ENCODE data around the gene ZNF787.

- no peak for TF ChIP-seq CTCF (conservative IDR thresholded peaks at IDR 0.05; ENCODE audit: low read depth, low read length)
- no peak for TF ChIP-seq EZH2phosphoT487 (IDR thresholded peaks at IDR 0.05; ENCODE audit: borderline replicate concordance, low read length)
- TF ChIP-seq EZH2 (IDR thresholded peaks at IDR 0.05; ENCODE audit: low read length, unreplicated experiment): no peak
Observed at GRCh38 chr19:56108447-56109195, 12.5 kb downstream of the ZNF787 start.

Data from PC-3 (cell line).